GM12875 (cell line): ENCODE data around the gene TEAD4.
A peak's percentile ranks its signal among the peaks of the same experiment; 100 is the strongest.

Source experiments
- H3K4me3 ChIP-seq: one replicate; pipeline ENCODE4 v1.5.1; 2011; ENCODE audit warnings: low read depth, low read length, control low read depth
- TF ChIP-seq, protein P1 (sequence below): IDR thresholded peaks from 2 replicates; pipeline ENCODE4 v1.5.1; 2011; ENCODE audit warnings: low read depth, mild to moderate bottlenecking, control low read depth, inconsistent platforms, low read length, moderate library complexity, borderline replicate concordance; ENCODE audit not compliant: insufficient read depth

The TEAD4 gene

DNA sequence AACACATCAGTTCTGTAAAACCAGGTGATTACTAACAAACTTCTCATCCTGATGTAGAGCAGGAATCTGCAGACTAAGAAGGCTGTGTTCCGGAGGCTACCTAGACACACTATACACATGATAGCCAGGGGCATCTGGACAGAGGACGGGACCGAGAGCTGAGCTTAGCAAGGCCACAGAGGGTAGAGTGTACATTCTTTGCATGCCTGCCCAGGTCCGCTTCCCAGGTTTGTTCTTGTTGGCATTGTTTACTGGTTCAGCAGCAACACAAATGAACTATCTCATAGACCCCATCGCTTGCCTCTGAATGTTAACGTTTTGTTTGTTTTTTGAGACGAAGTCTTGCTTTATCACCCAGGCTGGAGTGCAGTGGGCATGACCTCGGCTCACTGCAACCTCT lies 17.7 kb upstream of the TEAD4 start:
- H3K4me3 ChIP-seq, result no peak overlapping the region
- TF ChIP-seq, protein P1, sequence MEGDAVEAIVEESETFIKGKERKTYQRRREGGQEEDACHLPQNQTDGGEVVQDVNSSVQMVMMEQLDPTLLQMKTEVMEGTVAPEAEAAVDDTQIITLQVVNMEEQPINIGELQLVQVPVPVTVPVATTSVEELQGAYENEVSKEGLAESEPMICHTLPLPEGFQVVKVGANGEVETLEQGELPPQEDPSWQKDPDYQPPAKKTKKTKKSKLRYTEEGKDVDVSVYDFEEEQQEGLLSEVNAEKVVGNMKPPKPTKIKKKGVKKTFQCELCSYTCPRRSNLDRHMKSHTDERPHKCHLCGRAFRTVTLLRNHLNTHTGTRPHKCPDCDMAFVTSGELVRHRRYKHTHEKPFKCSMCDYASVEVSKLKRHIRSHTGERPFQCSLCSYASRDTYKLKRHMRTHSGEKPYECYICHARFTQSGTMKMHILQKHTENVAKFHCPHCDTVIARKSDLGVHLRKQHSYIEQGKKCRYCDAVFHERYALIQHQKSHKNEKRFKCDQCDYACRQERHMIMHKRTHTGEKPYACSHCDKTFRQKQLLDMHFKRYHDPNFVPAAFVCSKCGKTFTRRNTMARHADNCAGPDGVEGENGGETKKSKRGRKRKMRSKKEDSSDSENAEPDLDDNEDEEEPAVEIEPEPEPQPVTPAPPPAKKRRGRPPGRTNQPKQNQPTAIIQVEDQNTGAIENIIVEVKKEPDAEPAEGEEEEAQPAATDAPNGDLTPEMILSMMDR, result no peak

DNA sequence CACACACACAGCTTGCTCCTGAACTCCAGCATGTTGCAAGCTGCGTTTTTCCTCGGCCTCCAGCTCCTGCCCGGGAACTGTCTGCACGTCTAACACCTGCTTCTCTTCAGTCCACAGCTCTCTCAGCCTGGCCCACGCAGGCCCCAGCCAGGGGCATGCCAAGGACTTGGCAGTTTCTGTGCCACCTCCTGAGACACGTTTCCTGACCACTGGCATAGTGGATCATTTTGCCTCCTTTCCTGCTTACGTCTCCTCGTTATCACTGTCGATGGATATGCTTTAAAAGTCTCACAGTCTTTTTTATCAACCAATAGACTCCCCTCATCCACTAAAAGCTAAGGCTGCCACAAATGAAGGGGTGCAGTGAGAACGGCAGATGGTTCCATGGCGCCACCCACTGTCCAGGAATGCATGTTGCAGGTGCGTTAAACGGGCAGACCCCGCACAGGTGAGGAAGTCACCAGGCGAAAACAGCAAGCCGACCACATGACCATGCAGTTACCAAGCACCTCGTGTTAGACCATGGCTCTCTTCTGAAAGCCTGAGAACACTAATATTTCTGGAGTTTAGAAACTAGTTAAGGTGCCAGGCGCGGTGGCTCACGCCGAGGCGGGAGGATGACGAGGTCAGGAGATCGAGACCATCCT lies 14.7 kb upstream of the TEAD4 start:
- TF ChIP-seq, protein P1, result peak; percentile 73
- H3K4me3 ChIP-seq, result no peak overlapping the region

DNA sequence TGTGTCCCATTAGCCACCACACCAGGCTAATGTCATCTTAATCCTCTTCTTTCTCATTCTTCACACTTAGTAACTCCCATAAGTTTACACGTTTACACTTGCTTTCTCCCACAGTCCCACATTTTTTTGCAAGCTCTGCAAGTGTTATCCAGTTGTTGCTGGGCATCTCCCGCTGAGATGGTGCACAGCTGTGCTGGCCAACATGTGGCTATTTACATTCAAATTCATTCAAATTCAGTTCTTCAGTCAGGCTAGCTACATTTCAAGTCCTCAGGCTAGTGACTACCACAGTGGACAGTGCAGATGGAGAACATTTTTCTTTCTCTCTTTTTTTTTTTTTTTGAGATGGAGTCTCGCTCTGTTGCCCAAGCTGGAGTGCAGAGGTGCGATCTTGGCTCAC lies 9.8 kb upstream of the TEAD4 start:
- TF ChIP-seq, protein P1, result no peak
- H3K4me3 ChIP-seq, result no peak overlapping the region

DNA sequence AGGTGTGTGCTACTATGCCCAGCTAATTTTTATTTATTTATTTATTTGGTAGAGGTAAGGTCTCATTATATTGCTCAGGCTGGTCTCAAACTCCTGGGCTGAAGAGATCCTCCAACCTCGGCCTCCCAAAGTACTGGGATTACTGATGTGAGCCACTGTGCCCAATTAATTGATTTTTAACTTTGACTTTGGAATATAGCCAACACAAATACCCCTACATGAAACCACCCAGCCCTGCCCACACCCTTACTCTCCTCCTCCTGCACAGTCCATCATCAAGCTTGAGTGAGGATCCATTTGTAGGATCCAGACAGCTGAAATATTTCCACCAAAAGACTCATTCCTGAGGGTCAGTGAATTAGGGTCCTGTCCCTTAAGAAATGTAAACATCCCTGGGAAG lies 3.3 kb upstream of the TEAD4 start:
- TF ChIP-seq, protein P1, result no peak
- no peak overlapping the region for H3K4me3 ChIP-seq

DNA sequence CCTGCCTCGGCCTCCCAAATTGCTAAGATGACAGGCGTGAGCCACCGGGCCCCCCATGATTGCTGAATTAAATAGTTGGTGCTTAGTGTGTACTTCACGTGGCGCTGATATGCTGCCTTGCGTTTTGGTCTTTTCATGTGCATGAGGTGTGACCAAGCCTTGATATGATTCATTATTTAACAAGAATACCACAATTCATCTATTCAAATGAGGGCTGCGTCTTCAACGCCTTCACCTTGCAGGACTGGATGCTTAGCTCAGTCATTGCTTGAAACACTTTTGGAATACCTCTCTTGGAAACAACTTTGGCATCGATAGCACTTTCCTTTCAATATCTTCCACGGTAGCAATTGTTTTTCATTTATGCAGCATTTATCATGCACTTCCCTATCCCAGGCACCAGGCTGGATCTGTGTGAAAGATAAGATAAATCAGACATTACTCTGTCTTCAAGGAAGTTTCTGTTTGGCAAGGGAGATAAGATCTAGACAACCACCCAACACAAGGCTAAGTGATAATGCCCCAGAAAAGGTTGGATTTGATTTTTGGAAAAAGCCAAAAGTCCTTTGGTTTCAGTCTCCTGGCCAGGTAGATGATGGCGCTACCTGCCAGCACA lies 1.3 kb upstream of the TEAD4 start:
- TF ChIP-seq, protein P1, result no peak
- H3K4me3 ChIP-seq, result no peak overlapping the region

DNA sequence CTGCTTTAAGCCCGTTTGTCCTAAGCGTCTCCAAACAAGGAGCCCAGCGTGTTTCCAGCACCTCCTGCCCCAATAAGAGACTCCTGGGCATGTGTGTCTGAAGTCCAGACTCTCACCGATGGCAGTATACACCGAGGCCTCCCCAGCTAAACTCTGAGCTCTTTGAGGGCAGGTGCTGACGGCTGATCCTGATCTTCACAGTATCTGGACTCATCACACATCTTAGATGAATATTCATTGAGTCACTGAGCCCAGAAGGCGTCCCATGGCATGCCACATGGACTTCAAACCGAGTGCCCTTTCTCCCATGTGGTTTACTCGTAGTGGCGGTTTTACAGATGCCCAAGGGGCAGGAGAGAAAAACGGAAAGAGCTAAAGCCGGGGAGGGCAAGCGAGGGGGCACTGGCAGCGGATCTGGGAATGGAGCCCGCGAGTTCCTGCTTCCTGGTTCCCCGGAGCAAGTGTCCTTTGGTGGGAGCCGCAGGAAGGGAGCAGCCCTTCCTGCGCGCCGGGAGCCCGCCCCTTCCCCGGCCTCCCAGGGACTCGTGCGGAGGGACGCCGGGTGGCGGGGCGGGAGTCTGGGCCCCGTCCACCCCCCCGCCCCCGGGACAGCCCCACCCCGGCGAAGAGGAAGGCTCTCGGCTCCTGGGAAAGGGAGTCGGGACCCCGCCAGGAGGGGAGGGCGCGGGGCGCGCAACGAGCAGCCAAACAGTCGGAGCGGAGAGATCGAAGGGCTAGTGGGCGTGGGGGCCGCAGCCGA lies 585 bp upstream of the TEAD4 start:
- TF ChIP-seq, protein P1, result no peak
- peak overlapping the region; percentile 47 for H3K4me3 ChIP-seq
